Measurements from ENCODE around the gene FUT6. TPM values are rescaled to one million over a fixed set of nuclear protein-coding genes. Genes with fewer than 3 reads are reported as not detected.
"Not testable (repeated sequence)": the region's sequence is repeated elsewhere in the genome, so short reads cannot be mapped to it uniquely, and the experiment has no call there.

FUT6 gene
- total RNA-seq, result not detected in 2 replicates

- intact Hi-C loops (cut with micrococcal nuclease), result no loop called here
These were observed at the start of gene FUT6 for GRCh38 chr19:5839065-5840017. Gene FUT6, minus strand, starts transcription at chr19:5839702. Its CDS starts 7,135 bp downstream, at chr19:5832567.

GRCh38 chr19:5884065-5884811 lies 44.7 kb upstream of the FUT6 start:
- intact Hi-C loops (cut with micrococcal nuclease), result not testable (repeated sequence)

- intact Hi-C loops (cut with micrococcal nuclease), result not testable (repeated sequence)
These were observed 43.8 kb upstream of the FUT6 start for GRCh38 chr19:5883157-5883873.

GRCh38 chr19:5882421-5882968 lies 43.0 kb upstream of the FUT6 start:
- intact Hi-C loops (cut with micrococcal nuclease), result no loop called here

GRCh38 chr19:5881543-5882299 lies 42.2 kb upstream of the FUT6 start:
- intact Hi-C loops (cut with micrococcal nuclease), result no loop called here

GRCh38 chr19:5880604-5881078 lies 41.1 kb upstream of the FUT6 start:
- intact Hi-C loops (cut with micrococcal nuclease), result no loop called here

- intact Hi-C loops (cut with micrococcal nuclease), result no loop called here
These were observed 40.7 kb upstream of the FUT6 start for GRCh38 chr19:5880196-5880595.

GRCh38 chr19:5877882-5878281 lies 38.4 kb upstream of the FUT6 start:
- intact Hi-C loops (cut with micrococcal nuclease), result no loop called here

- intact Hi-C loops (cut with micrococcal nuclease), result no loop called here
These were observed 37.9 kb upstream of the FUT6 start for GRCh38 chr19:5877427-5877826.

GRCh38 chr19:5874496-5874895 lies 35.0 kb upstream of the FUT6 start:
- intact Hi-C loops (cut with micrococcal nuclease), result not testable (repeated sequence)

GRCh38 chr19:5873617-5874199 lies 34.2 kb upstream of the FUT6 start:
- intact Hi-C loops (cut with micrococcal nuclease), result no loop called here

- intact Hi-C loops (cut with micrococcal nuclease), result no loop called here
These were observed 31.5 kb upstream of the FUT6 start for GRCh38 chr19:5870986-5871394.

GRCh38 chr19:5867201-5868136 lies 28.0 kb upstream of the FUT6 start:
- intact Hi-C loops (cut with micrococcal nuclease), result no loop called here

- intact Hi-C loops (cut with micrococcal nuclease), result no loop called here
These were observed 26.3 kb upstream of the FUT6 start for GRCh38 chr19:5865772-5866171.

- intact Hi-C loops (cut with micrococcal nuclease), result no loop called here
These were observed 25.4 kb upstream of the FUT6 start for GRCh38 chr19:5864725-5865486.

GRCh38 chr19:5864013-5864720 lies 24.7 kb upstream of the FUT6 start:
- intact Hi-C loops (cut with micrococcal nuclease), result no loop called here

- intact Hi-C loops (cut with micrococcal nuclease), result no loop called here
These were observed 23.6 kb upstream of the FUT6 start for GRCh38 chr19:5863030-5863665.

All from T-helper 2 cell treated with Interferon-gamma antibody and Interleukin-4, amounts not matched to agents 100 ng/mL and 5 ng/mL, for 36 hours (primary cell).